Keratinocyte (primary cell): ENCODE measurements around the gene CCBE1. TPM values are rescaled to one million over a fixed set of nuclear protein-coding genes. Genes with fewer than 3 reads are reported as not detected.

ENCODE experiments used
- DNase-seq: peaks from one replicate; pipeline ENCODE4 v3.0.0-alpha.2; 2011; ENCODE audit warnings: low read depth, missing footprints, low spot score
- FAIRE-seq: peaks from 2 replicates; lab custom pipeline; 2011; peaks lifted over from hg19 to GRCh38; lab: Jason Lieb, UNC
- H2AFZ ChIP-seq: 2 replicates; pipeline ENCODE4 v1.6.0; 2012; ENCODE audit warnings: low read length, control low read depth, inconsistent platforms; ENCODE audit not compliant: control insufficient read depth
- H3K27ac ChIP-seq: 2 replicates; pipeline ENCODE4 v1.5.1; 2011; ENCODE audit warnings: low read length; ENCODE audit not compliant: control insufficient read depth, insufficient read depth
- H3K27me3 ChIP-seq: 3 replicates; pipeline ENCODE4 v1.6.0; 2011; ENCODE audit warnings: low read length; ENCODE audit not compliant: control insufficient read depth, insufficient read depth; ENCODE audit errors: extremely low read depth
- H3K36me3 ChIP-seq, 2 experiments: 2 replicates in 1 of 2; 3 replicates in 1 of 2; pipeline ENCODE4 v1.5.1; 2011; ENCODE audit warnings: low read length in 2 of 2, mild to moderate bottlenecking in 1 of 2; ENCODE audit not compliant: control insufficient read depth in 2 of 2, insufficient read depth in 2 of 2; ENCODE audit errors: extremely low read depth in 1 of 2
- H3K4me1 ChIP-seq: 3 replicates; pipeline ENCODE4 v1.5.1; 2011; ENCODE audit warnings: low read length; ENCODE audit not compliant: control insufficient read depth, insufficient read depth; ENCODE audit errors: extremely low read depth
- H3K4me2 ChIP-seq: 3 replicates; pipeline ENCODE4 v1.6.0; 2011; ENCODE audit warnings: low read depth, low read length; ENCODE audit not compliant: control insufficient read depth, insufficient read depth; ENCODE audit errors: extremely low read depth
- H3K4me3 ChIP-seq, 3 experiments: fragments of 200-600 bp in 1 of 3; sonication (generic) in 1 of 3; 2 replicates in 2 of 3; 3 replicates in 1 of 3; pipeline ENCODE4 v1.5.1; 2011 to 2016; ENCODE audit warnings: low read length in 3 of 3, mild to moderate bottlenecking in 3 of 3, control low read depth in 2 of 3, inconsistent platforms in 1 of 3, low read depth in 1 of 3, mixed read lengths in 1 of 3, mixed run types in 1 of 3, moderate library complexity in 1 of 3; ENCODE audit not compliant: control insufficient read depth in 2 of 3, insufficient read depth in 2 of 3; ENCODE audit errors: extremely low read depth in 1 of 3
- H3K79me2 ChIP-seq: 2 replicates; pipeline ENCODE4 v1.6.0; 2012; ENCODE audit warnings: low read length; ENCODE audit not compliant: control insufficient read depth, insufficient read depth
- H3K9ac ChIP-seq: 3 replicates; pipeline ENCODE4 v1.6.0; 2011; ENCODE audit warnings: low read length; ENCODE audit not compliant: control insufficient read depth, insufficient read depth; ENCODE audit errors: extremely low read depth
- H3K9me1 ChIP-seq: 3 replicates; pipeline ENCODE4 v1.6.0; 2011; ENCODE audit warnings: low read length; ENCODE audit not compliant: control insufficient read depth, insufficient read depth; ENCODE audit errors: extremely low read depth
- H3K9me3 ChIP-seq: 2 replicates; pipeline ENCODE4 v1.5.1; 2012; ENCODE audit warnings: low read depth, low read length; ENCODE audit not compliant: control insufficient read depth
- H4K20me1 ChIP-seq: 3 replicates; pipeline ENCODE4 v1.6.0; 2011; ENCODE audit warnings: low read length; ENCODE audit not compliant: control insufficient read depth, insufficient read depth; ENCODE audit errors: extremely low read depth
- EZH2 ChIP-seq: IDR thresholded peaks from one replicate; pipeline ENCODE4 v1.6.1; 2012; ENCODE audit warnings: inconsistent platforms, mild to moderate bottlenecking, low read length, moderate library complexity
- dilution Hi-C: fragments of 300-500 bp; cut with MboI; formaldehyde crosslinking; loops from one replicate; pipeline ENCODE4 v1.7.0; 2020; ENCODE audit warnings: low sequenced_read_pairs; ENCODE audit not compliant: extremely low pct_ligation_motif_present
- polyA plus RNA-seq, 5 experiments: library from polyadenylated mRNA; depleted of rRNA in 3 of 5; stranded (reverse) in 3 of 5; stranded (forward) in 1 of 5; unstranded in 1 of 5; fragments of >200 nt; gene quantifications; 1 replicate in 1 of 5; 2 replicates in 3 of 5; 3 replicates in 1 of 5; pipeline versions ENCODE4 v1.2.1 to v1.2.3, GENCODE V29; 2011 to 2012; ENCODE audit warnings: missing spikeins in 2 of 5, low read depth in 1 of 5, low replicate concordance in 1 of 5
- TF ChIP-seq, protein P1 (sequence below), 3 experiments: IDR thresholded peaks in 1 of 3; conservative IDR thresholded peaks in 1 of 3; optimal IDR thresholded peaks in 1 of 3; 2 replicates in 2 of 3; 3 replicates in 1 of 3; pipeline versions ENCODE3 to v1.5.1; 2011; ENCODE audit warnings: low read length in 3 of 3, mild to moderate bottlenecking in 3 of 3, moderate library complexity in 2 of 3, control low read depth in 1 of 3, inconsistent platforms in 1 of 3; ENCODE audit not compliant: insufficient read depth in 2 of 3; ENCODE audit errors: extremely low read depth in 1 of 3

CCBE1 gene
- polyA plus RNA-seq, 1 donor (not counting 4 experiments of a cell fraction or from before 2014, with no cell fraction given), result 20.1 TPM

DNA sequence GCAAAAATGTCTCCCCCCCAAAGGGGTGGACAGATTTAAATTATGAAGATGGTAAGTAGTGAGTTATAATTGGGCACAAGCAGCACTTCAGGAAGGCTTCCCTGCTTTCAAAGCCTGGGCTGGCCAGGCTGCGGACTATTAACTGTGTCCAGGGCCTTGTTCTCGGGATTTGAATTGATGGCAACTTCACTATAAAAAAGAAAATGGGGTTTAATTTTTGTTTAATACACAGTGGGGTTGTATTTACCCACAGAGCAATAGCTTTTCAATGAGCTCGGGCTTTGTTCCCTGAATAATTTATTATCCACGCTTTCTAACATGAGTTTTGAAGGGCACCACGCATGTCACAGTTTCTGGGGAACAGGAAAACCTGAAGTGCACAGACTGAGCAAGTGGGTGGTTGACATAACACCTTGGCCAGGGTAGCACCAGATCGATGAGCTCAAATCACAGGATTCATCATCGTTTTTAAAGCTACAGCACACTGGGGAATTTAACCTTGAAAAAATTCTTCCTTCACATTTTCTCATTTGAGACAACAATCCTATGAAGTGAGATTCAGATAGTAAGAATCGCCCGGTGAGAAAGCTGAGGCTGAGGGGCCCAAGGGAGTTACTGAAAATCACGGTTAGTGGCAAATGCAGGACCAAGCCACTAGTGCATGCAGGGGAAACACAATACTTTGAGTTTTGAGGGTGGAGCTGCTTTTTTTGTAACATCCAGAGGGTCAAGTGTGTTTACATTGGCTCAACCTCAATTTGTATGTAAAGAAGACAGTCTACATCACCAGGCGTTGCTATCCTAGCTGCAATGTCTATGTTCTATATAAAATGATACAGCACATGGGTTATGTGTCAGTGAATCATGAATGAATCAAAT is 309.3 kb downstream of the CCBE1 start:
- dilution Hi-C loops, result no loop called here

DNA sequence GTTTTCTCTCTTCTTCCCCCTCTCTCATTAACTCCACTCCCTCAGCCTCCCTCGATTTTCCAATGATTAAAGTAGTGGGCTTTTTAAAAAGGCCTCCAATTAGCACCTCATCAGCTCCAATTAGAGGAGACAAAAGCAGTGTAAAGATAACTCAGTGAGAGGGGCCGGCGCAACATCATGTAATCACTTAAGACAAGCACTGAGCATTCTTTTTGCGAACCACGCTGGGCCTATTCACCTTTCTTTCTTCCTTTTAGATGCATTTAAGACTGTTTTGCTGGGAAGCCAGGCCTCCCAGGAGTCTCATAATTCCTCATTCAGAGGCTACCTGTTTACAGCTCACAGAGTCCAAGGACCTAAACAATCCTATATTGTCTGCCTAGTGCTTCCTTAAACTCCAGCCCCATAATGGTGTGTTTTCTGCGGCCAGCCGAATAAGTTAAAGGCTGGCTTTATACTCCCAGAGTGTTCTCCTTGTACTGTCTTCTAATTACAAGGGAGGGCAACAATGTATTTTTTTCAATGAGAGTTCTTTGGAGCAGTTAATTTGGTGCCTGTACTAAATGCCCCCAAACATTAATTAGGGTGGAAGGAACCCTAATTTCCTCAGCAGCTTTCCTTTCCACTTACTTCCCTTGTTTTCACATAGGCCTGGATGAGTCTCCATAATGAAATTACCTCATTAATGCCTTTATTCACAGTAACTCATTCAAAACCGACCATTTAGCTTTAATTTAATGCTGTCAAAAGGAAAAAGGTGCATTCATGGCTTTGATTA is 310.1 kb downstream of the CCBE1 start:
- Histone ChIP-seq H3K27me3 (no peaks in the 10 kb centered on the region), H4K20me1 (no peaks in the 10 kb centered on the region), H3K4me1 (no peaks in the 10 kb centered on the region), H3K9me1 (no peaks in the 10 kb centered on the region), H3K4me3 (no peak overlapping the region), H3K9me3 (no peaks in the 10 kb centered on the region), H3K27ac (no peak overlapping the region), H3K9ac (no peak overlapping the region), H3K4me2 (no peak overlapping the region), H3K36me3 (no peaks in the 10 kb centered on the region), H3K79me2 (no peaks in the 10 kb centered on the region), H2AFZ (no peak overlapping the region)
- FAIRE-seq, result no peak
- no peak for DNase-seq
- TF ChIP-seq EZH2, result no peak
- TF ChIP-seq, protein P1, sequence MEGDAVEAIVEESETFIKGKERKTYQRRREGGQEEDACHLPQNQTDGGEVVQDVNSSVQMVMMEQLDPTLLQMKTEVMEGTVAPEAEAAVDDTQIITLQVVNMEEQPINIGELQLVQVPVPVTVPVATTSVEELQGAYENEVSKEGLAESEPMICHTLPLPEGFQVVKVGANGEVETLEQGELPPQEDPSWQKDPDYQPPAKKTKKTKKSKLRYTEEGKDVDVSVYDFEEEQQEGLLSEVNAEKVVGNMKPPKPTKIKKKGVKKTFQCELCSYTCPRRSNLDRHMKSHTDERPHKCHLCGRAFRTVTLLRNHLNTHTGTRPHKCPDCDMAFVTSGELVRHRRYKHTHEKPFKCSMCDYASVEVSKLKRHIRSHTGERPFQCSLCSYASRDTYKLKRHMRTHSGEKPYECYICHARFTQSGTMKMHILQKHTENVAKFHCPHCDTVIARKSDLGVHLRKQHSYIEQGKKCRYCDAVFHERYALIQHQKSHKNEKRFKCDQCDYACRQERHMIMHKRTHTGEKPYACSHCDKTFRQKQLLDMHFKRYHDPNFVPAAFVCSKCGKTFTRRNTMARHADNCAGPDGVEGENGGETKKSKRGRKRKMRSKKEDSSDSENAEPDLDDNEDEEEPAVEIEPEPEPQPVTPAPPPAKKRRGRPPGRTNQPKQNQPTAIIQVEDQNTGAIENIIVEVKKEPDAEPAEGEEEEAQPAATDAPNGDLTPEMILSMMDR (optimal IDR thresholded peaks at IDR 0.05 in 1 of 3, IDR thresholded peaks at IDR 0.05 in 1 of 3, conservative IDR thresholded peaks at IDR 0.05 in 1 of 3; ENCODE audit: extremely low read depth in 1 of 3, insufficient read depth in 2 of 3, low read length in 3 of 3), result no peak
- dilution Hi-C loops, result no loop called here

More for the DNA sequence above, 309.3 kb downstream of the CCBE1 start:
- Histone ChIP-seq H3K9ac (no peak overlapping the region), H3K4me3 (no peak overlapping the region), H3K79me2 (no peaks in the 10 kb centered on the region), H2AFZ (no peak overlapping the region), H3K4me1 (no peaks in the 10 kb centered on the region), H3K27me3 (no peaks in the 10 kb centered on the region), H3K27ac (no peak overlapping the region), H3K9me1 (no peaks in the 10 kb centered on the region), H3K9me3 (no peaks in the 10 kb centered on the region), H3K36me3 (no peaks in the 10 kb centered on the region), H3K4me2 (no peak overlapping the region), H4K20me1 (no peaks in the 10 kb centered on the region)
- DNase-seq, result no peak
- TF ChIP-seq, protein P1 (optimal IDR thresholded peaks at IDR 0.05 in 1 of 3, IDR thresholded peaks at IDR 0.05 in 1 of 3, conservative IDR thresholded peaks at IDR 0.05 in 1 of 3; ENCODE audit: extremely low read depth in 1 of 3, insufficient read depth in 2 of 3, low read length in 3 of 3), result no peak
- no peak for TF ChIP-seq EZH2
- FAIRE-seq, result no peak
